HCEC 1CT (cell line): ENCODE data around the gene MRPL4.
"Not testable (repeated sequence)": the region's sequence is repeated elsewhere in the genome, so short reads cannot be mapped to it uniquely, and the experiment has no call there.

Source experiments
- DNase-seq: peaks from one replicate; pipeline ENCODE4 v3.0.0-alpha.2; 2017

The MRPL4 gene

GRCh38 chr19:10230861-10231611 lies 21.0 kb upstream of the MRPL4 start, which contains the start of gene S1PR2:
S1PR2 (minus strand) TSS chr19:10231331; CDS start chr19:10224905, 6,426 bp downstream.
- peak; percentile 58 for DNase-seq

DNA sequence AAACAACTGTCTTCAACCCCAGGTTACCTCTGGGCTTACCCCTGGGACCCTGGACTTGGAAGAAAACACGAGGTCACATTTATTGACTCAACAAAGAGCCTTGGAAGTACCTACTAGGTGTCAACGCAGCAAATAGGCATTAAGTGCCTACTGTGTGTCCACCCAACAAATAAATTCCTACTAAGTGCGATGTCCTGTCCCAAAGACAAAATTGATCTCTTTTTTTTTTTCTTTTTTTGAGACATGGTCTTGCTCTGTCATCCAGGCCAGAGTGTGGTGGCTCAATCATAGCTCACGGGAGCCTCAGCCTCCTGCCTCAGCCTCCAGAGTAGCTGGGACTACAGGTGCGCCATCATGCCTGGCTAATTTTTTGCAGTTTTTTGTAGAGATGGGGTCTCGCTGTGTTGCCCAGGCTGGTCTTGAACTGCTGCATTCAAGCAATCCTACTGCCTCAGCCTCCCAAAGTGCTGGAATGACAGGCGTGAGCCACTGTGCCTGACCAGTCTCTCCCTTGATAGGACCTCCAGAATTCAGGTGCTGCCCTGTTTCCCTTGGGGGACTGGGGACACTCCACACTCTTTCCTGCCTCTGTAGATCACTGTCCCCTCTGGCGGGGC lies 20.3 kb upstream of the MRPL4 start:
- DNase-seq = no peak

DNA sequence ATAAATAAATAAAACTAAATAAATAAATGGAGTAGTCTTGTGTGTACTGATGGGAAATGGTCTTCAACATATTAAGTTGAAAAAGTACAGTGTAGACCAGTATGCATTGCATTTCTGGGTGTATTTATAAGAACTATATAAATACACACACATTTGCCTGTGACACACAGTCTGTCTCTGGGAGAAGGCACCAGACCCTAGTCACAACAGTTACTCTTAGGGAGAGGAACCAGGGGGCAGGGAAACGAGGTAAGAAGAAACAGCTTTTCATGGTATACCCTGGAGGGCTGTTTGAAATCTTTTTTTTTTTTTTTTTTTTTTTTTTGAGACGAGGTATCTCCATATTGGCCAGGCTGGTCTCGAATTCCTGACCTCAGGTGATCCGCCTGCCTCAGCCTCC lies 18.1 kb upstream of the MRPL4 start:
- DNase-seq = no peak

DNA sequence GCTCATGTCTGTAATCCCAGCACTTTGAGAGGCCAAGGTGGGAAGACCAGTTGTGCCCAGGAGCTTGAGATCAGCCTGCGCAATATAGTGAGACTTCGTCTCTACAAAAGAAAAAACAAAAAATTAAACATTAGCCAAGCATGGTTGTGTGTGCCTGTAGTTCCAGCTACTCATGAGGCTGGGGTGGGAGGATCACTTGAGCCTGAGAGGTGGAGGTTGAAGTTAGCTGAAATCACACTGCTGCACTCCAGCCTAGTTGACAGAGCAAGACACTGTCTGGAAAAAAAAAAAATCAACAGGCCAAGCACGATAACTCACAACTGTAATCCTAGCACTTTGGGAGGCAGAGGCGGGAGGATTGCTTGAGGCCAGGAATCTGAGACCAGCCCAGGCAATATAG lies 17.0 kb upstream of the MRPL4 start:
- no peak for DNase-seq

GRCh38 chr19:10235409-10235808 lies 16.6 kb upstream of the MRPL4 start:
- not testable (repeated sequence) for DNase-seq

GRCh38 chr19:10237702-10238101 lies 14.3 kb upstream of the MRPL4 start:
- DNase-seq = no peak

- peak; percentile 67 for DNase-seq
These were observed 13.7 kb upstream of the MRPL4 start for GRCh38 chr19:10238172-10238783.

- DNase-seq = not testable (repeated sequence)
These were observed 10.1 kb upstream of the MRPL4 start for GRCh38 chr19:10241826-10242449.

DNA sequence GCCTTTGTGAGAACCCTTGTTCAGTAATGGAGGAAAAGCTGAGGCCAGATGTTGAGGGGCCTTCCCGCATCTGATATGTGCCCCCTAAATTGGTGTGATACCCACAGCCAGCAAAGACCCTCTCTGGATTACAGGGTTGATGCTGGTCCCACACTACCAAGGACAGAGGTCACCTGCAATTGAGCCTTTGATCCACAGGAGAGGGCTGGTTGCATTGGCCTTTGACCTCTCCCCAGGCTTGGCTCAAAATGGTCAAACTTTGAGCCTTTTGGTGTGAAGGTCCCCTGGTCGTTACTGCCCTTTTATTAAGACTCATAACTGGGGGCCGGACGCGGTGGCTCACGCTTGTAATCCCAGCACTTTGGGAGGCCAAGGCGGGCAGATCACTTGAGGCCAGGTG lies 8.4 kb upstream of the MRPL4 start:
- DNase-seq = no peak

DNA sequence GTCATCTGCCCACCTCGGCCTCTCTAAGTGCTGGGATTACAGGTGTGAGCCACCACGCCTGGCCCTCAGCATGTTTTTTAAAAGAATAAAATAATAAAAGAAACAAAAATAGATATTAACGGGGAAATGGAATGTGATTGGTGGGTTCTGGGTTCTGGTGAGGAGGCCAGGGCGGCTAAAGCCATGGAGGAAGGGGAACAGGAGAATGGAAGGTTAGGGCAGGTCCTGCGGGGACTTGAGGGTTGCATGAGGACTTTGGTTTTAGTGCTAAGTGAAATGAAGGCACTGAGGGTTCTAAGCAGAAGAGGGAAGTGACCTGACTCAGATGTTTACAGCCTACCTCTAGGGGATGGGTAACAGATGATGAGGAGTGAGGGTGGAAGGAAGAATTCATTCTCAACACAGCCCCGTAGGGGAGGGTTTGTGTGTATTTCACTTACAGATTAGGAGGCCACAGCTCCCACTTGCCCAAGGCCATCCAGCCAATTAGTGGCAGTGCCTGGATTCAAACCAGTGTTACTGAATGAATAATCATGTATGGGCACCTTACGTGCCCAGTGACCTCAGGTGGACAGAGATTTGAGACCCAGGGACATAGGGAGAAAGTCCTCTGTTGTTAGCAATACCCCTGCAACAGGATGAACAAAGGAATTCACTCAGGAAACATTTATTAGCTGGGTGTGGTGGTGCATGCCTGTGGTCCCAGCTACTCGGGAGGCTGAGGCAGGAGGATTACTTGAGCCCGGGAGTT lies 6.7 kb upstream of the MRPL4 start:
- no peak for DNase-seq

DNA sequence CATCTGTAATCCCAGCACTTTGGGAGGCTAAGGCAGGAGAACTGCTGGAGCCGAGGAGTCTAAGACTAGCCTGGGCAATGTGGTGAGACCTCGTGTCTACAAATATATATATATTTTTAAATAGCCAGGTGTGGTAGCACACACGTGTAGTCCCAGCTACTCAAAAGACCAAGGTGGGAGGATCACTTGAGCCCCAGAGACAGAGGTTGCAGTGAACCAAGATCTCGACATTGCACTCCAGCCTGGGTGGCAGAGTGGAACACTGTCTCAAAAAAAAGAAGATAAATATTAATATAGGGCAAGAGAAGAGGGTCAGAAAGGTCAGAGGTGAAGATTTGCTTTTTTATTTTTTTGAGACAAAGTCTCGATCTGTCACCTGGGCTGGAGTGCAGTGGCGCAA lies 5.5 kb upstream of the MRPL4 start:
- no peak for DNase-seq

DNA sequence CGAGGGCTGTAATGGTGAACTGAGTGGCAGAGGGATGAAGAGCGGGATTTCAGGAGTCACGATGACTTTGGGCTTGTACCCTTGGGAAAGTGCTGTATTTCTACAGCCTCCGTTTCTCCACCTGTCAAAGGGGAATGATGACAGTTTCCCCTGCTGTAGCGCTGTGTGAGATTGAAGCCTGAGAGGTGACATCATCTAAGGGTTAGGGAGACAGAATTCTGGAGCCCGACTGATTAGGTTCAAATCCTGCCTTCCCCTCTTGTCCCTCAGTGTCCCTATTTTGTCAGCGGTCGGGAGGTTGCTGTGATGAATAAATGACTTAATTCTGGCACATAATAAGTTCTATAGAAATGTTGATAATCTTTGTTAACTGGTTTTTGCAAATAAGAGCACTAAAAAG lies 693 bp downstream of the MRPL4 start:
- no peak for DNase-seq

- DNase-seq = no peak
These were observed 2.2 kb downstream of the MRPL4 start for GRCh38 chr19:10254244-10254643.

DNA sequence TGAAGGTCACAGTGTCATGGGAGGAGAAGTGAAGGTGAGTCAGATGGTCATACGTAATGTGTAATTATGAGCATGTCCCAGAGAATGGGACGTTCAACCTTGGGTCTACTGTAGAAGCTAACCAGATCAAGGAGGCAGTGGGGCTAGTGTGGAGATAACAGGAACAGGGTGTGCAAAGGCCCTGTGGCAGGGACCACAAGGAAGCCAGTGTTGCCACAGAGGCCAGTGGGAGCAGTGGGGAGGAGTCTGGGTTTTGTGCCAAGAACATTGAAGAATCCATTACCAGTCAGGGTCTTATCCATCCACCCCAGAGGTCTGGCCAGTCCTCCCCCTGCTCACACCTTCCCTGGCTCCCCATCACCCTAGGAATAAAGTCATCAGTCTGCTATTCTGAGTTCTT lies 3.3 kb downstream of the MRPL4 start:
- no peak for DNase-seq

DNA sequence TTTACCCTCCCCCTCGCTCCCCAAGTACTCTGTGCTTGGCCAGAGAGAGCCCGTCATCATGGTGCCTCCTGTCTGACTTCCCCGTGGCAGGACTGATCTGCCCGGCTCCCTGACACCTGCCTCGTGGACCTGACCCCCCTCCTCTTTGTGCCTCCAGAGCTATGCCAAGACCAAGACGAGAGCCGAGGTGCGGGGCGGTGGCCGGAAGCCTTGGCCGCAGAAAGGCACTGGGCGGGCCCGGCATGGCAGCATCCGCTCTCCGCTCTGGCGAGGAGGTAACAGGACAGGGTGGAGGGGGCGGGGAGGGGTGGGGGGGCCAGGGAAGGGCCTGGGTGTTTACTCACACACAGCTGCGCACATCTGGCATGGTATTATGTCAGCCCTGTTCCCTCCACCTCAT lies 4.5 kb downstream of the MRPL4 start:
- DNase-seq = no peak

DNA sequence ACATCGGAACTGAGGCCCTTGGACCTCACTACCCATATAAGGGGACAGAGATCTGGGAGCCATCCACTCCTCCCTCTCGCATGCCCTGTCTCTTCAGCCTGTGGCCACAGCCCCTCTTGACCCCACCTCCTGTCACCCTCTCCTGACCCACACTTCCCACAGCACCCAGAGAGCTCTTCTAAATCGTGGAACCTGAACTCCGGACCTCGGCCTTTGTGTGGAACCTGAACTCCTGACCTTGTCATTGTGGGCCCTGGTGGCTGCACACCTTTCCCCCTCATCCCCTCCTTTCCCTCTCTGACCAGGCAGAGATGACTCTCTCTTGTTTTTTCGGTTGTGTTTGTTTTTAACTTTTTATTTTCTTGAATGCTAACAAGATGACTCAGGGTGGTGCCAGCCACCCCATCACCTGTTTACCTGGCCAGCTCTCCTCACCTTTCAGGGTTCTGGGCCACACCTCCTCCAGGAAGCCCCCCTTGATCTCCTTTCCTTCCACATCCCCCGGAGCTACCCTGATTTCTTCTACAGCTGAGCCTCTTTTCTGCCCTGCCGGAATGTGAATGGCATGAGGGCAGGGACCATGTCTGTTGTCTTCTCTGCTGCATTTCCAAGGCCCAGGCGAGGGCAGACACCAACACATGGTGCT lies 5.1 kb downstream of the MRPL4 start:
- DNase-seq = no peak

DNA sequence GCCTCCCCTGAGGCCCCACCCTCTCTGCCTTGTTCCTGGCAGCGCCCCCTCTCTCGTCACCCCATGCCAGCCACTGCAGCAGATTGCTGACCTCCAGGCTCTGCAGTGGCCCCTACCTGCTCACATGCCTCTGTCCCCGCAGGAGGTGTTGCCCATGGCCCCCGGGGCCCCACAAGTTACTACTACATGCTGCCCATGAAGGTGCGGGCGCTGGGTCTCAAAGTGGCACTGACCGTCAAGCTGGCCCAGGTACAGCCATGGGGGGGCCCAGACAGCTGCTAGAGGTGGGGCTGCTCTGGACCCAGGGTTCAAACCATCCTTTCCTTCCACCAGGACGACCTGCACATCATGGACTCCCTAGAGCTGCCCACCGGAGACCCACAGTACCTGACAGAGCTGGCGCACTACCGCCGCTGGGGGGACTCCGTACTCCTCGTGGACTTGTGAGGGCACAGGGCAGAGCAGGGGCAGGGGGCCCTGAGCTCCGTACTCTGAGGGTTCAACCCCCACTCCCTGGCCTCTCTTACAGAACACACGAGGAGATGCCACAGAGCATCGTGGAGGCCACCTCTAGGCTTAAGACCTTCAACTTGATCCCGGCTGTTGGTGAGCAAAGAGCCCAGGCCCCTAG lies 6.2 kb downstream of the MRPL4 start:
- no peak for DNase-seq

DNA sequence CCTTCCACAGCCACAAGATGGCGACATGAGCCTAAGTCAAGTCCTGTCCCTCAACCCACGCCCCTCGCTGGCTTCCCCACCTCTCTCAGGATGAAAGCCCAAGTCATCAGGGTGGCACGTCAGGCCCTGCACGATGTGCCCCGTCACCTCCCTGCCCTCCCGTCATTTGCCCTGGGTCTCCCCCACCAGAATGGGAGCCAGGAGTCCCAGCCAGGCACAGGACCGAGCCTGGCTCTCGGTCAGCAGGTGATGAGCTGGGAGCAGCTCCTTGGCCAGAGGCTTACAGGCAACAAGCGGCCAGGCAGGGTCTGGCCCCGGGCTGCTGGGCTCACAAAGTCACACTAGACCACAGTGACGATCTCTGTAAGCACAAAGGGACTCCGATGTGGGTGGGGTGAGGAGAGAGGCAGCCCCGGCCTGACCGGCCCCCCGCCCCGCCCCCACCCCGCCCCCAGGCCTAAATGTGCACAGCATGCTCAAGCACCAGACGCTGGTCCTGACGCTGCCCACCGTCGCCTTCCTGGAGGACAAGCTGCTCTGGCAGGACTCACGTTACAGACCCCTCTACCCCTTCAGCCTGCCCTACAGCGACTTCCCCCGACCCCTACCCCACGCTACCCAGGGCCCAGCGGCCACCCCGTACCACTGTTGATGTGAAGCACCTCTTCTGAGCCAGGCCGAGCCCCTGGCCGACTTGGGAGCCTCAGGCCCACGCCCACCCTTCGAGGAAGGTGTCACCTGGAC lies 7.3 kb downstream of the MRPL4 start:
- peak; percentile 61 for DNase-seq

GRCh38 chr19:10260141-10260584 lies 8.1 kb downstream of the MRPL4 start:
- no peak for DNase-seq

DNA sequence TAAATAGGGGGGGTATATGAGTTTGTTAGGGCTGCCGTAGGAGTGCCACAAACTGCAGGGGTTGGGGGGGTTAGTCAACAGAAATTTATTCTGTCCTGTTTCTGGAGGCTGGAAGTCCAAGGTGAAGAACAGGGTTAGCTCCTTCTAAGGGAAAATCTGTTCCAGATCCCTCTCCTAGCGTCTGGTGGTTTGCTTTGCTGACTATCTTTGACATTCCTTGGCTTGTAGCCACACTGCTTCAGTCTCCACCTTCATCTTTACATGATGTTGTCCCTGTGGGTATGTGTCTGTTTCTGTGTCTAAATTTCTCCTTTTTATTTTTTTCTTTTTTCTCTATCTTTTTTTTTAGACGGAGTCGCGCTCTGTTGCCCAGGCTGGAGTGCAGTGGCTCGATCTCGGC lies 10.8 kb downstream of the MRPL4 start:
- DNase-seq = no peak

- no peak for DNase-seq
These were observed 14.7 kb downstream of the MRPL4 start for GRCh38 chr19:10266706-10267105.
